ACC112 (cell line): ENCODE results near the gene SACS.

Source experiments
- H2AFZ ChIP-seq: fragments of 200-600 bp; sonication (generic); one replicate; pipeline ENCODE4 v1.6.0; 2017; ENCODE audit warnings: antibody characterized with exemption, low read length; ENCODE audit not compliant: unreplicated experiment
- H3K27ac ChIP-seq: fragments of 200-600 bp; sonication (generic); 2 replicates; pipeline ENCODE4 v1.5.1; 2014; ENCODE audit warnings: low read depth, mild to moderate bottlenecking, antibody characterized with exemption, low read length, moderate library complexity
- H3K27me3 ChIP-seq: fragments of 200-600 bp; sonication (generic); 2 replicates; pipeline ENCODE4 v1.6.1; 2014; ENCODE audit warnings: mild to moderate bottlenecking, antibody characterized with exemption, low read length, moderate library complexity, mixed read lengths; ENCODE audit not compliant: insufficient read depth
- H3K36me3 ChIP-seq: fragments of 200-600 bp; sonication (generic); 2 replicates; pipeline ENCODE4 v1.6.1; 2016; ENCODE audit warnings: mild to moderate bottlenecking, antibody characterized with exemption, low read length, moderate library complexity, mixed read lengths; ENCODE audit not compliant: insufficient read depth
- H3K4me1 ChIP-seq: fragments of 200-600 bp; sonication (generic); one replicate; pipeline ENCODE4 v1.6.1; 2016; ENCODE audit warnings: low read length, mixed read lengths; ENCODE audit not compliant: insufficient read depth, unreplicated experiment, control insufficient read depth
- H3K4me3 ChIP-seq: fragments of 200-600 bp; sonication (generic); 2 replicates; pipeline ENCODE4 v1.5.1; 2014; ENCODE audit warnings: mild to moderate bottlenecking, low read depth, low read length
- H3K79me2 ChIP-seq: fragments of 200-600 bp; sonication (generic); one replicate; pipeline ENCODE4 v1.6.0; 2016; ENCODE audit warnings: low read length; ENCODE audit not compliant: control insufficient read depth, unreplicated experiment, insufficient read depth

SACS gene, protein sequence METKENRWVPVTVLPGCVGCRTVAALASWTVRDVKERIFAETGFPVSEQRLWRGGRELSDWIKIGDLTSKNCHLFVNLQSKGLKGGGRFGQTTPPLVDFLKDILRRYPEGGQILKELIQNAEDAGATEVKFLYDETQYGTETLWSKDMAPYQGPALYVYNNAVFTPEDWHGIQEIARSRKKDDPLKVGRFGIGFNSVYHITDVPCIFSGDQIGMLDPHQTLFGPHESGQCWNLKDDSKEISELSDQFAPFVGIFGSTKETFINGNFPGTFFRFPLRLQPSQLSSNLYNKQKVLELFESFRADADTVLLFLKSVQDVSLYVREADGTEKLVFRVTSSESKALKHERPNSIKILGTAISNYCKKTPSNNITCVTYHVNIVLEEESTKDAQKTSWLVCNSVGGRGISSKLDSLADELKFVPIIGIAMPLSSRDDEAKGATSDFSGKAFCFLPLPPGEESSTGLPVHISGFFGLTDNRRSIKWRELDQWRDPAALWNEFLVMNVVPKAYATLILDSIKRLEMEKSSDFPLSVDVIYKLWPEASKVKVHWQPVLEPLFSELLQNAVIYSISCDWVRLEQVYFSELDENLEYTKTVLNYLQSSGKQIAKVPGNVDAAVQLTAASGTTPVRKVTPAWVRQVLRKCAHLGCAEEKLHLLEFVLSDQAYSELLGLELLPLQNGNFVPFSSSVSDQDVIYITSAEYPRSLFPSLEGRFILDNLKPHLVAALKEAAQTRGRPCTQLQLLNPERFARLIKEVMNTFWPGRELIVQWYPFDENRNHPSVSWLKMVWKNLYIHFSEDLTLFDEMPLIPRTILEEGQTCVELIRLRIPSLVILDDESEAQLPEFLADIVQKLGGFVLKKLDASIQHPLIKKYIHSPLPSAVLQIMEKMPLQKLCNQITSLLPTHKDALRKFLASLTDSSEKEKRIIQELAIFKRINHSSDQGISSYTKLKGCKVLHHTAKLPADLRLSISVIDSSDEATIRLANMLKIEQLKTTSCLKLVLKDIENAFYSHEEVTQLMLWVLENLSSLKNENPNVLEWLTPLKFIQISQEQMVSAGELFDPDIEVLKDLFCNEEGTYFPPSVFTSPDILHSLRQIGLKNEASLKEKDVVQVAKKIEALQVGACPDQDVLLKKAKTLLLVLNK (N-terminal part only)

DNA sequence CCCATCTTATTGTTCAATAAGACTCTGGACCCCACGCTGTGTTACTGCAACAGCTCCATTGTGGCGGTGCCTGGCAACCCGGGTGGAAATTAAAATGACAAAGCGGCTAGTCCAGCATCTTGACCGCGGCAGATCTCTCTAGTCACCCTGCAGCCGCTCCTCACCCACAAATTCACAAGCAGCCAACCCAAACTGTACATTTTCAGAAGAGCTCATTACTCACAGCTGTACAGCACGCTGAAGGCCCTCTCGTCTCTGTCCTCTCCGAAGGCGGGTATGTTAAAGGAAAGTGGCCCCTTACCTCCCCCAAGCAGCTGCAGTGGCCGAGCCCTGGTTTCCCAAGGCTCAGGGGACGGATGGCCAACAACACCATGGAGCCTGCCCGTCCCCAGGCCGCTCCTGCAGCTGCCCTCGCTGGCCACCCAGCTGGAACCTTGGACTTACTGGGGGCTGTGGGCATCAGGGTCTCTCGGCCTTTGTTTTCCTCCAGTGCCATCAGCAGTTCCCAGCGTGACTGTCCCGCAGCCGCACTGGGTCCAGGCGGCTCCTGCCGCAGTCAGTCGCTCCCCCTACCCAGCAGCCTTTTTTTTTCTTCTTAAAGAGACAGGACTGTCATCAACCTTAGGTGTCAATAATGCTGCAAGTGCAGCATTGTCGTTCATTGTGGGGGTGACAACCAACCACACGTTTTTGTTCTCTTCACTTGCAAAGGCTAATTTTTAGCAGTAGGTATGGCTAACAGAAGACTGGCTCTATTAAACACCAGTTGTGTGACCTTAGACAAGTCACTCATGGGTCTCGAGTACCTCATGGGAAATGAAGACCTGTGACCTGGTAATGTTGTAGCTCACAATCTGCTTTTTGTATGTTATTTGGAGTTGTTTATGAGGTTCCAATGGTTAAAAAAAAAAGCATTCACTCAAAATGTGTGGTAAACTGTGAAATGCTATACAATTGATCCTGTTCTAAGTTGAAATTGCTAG is at the start of gene SACS:
TSS of gene SACS (minus strand) at position 532 of the 983 bp plus-strand sequence. CDS start 22,463 bp downstream, outside the sequence.
- Histone ChIP-seq H3K27me3 (no peaks in the 10 kb centered on the region), H3K4me3 (peak within 1 kb of the TSS; percentile 76), H2AFZ (peak within 1 kb of the TSS; percentile 24), H3K4me1 (no peaks in the 10 kb centered on the region), H3K27ac (no peak within 1 kb of the TSS), H3K36me3 (no peaks in the 10 kb centered on the region), H3K79me2 (no peaks in the 10 kb centered on the region)

DNA sequence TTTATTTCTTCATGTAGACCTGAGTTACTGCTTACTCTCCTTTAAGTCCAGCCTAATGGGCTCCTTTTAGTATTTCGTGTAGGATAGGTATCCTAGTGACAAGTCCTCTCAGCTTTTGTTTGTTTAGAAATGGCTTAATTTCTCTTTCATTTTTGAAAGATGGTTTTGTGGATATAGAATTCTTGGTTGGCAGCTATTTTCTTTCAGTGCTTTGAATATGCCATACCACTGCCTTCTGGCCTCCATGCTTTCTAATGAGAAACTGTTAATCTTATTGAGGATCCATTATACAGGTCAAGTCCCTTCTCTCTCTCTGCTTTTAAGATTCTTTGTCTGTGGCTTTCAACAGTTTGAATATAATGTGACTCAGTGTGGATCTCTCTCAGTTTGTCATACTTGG is 46.8 kb upstream of the SACS start:
- Histone ChIP-seq H3K27ac (no peak overlapping the region), H3K36me3 (no peaks in the 10 kb centered on the region), H2AFZ (no peak overlapping the region), H3K27me3 (no peaks in the 10 kb centered on the region), H3K4me3 (no peak overlapping the region), H3K4me1 (no peaks in the 10 kb centered on the region), H3K79me2 (no peaks in the 10 kb centered on the region)

DNA sequence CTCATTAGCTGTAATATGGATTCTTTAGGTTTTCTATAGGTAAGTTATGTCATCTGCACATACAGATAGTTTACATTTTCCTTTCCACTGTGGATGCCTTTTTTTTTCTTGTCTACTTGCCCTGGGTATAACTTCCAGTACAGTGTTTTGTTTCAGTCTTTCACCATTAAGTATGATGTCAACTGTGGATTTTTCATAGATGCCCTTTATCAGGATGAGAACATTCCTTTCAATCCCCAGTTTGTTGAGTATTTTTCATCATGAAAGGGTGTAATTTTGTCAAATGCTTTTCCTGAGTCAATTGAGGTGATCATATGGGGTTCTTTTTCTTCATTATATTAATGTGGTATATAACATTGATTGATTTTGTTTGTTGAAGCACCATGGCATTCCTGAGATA is 43.6 kb upstream of the SACS start:
- Histone ChIP-seq H2AFZ (no peak overlapping the region), H3K27ac (no peak overlapping the region), H3K79me2 (no peaks in the 10 kb centered on the region), H3K27me3 (no peaks in the 10 kb centered on the region), H3K4me3 (no peak overlapping the region), H3K4me1 (no peaks in the 10 kb centered on the region), H3K36me3 (no peaks in the 10 kb centered on the region)

DNA sequence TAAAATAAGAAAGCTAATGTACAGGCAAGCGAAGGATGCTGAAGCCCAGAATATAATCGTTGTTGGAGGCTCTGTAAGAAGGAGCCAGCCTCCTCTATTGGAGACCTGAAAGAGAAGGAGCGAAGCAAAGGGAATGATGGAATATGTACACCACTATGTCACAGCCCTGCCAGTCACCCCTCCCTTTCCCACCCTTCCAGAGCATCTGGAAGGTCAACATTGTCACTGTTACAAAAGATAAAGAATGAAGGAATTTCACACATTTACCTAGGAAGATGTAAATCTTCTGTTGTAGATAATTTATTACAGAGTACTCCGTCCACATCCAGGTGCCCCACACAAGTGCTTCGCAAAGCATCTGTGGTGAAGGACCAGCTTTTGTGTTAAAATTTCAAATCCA is 39.7 kb upstream of the SACS start:
- Histone ChIP-seq H3K4me1 (no peaks in the 10 kb centered on the region), H3K4me3 (no peak overlapping the region), H3K36me3 (no peaks in the 10 kb centered on the region), H3K27me3 (no peaks in the 10 kb centered on the region), H3K27ac (no peak overlapping the region), H2AFZ (no peak overlapping the region), H3K79me2 (no peaks in the 10 kb centered on the region)

DNA sequence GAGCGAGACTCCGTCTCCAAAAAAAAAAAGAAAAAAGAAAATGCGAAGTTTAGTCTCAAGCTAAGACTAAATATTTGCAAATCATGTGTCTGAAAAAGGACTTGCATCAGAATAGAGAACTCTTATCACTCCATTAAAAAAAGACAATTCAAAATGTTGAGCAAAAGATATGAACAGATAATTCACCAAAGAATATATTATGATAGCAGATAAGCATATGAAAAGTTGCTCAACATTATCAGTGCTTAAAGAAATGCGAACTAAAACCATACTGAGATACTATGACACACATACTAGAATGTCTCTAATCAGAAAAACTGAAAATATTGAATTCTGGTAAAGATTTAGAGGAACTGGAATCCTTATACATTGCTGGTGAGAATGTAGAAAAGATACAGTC is 38.7 kb upstream of the SACS start:
- H3K36me3 ChIP-seq: no peaks in the 10 kb centered on the region
- no peak overlapping the region for H2AFZ ChIP-seq
- H3K27ac ChIP-seq: no peak overlapping the region
- no peaks in the 10 kb centered on the region for H3K79me2 ChIP-seq
- peaks cover 5% of the 10 kb centered on the region for H3K4me1 ChIP-seq
- H3K4me3 ChIP-seq: no peak overlapping the region
- no peaks in the 10 kb centered on the region for H3K27me3 ChIP-seq

DNA sequence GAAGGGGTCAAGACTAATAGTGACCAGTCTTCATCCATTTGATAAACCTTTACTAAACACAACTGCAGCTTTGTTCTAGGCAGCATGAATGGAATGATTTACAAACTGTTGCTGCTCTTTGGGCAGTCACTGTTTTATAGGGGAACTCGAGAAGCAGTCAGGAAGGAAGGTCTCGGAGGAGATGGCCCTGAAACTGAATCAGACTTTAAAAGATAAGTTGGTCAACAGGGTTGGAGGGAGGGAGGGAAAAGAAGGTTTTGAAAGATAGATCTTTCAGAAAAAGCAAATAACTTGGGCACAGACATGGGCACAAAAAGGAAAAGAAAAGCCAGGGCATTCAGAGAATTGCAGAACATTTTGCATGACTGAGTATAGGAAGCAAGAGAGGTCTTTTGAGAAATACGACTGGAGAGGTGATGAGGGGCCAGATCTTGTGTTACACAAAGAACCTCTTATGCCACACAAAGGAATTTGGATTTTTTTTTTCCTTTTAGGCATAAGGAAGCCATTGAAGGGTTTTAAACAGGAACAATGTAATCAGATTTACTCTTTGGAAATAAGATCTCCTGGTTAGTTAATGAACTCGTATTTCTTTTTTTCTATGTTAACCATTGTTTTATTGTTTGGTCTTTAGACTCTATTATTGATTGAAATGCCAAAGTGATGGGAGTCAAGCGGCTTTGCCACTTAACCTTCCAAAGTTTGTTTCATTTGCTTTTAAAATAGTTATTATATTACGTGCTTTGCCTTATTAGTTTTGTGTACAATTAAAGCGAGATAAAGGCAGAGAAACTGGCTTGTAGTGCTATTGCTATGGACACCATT is 37.5 kb upstream of the SACS start:
- Histone ChIP-seq H3K27ac (no peak overlapping the region), H3K79me2 (no peaks in the 10 kb centered on the region), H2AFZ (no peak overlapping the region), H3K36me3 (no peaks in the 10 kb centered on the region), H3K4me3 (no peak overlapping the region), H3K27me3 (no peaks in the 10 kb centered on the region), H3K4me1 (peaks cover 8% of the 10 kb centered on the region)

DNA sequence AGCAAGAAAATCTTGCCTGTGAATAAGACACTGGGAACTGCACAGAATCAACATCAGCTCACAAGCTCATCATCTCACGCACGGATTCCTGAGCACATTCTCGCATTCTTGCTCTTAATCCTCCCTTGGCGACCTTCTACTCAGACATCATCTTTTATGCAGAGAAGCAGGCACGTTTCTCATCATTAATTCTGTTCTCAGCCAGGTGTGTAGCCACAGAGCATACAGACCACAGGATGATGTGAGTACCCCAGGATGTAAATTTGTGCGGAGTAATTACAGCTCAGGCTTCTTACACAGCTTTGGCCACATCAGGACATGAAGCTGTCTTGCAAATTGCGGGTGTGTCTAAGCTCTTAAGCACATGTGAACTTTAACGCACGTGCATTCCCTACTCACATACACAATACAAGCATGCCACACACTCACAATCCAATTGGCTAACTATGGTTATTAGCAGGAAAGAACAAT is 36.5 kb upstream of the SACS start:
- no peak overlapping the region for H2AFZ ChIP-seq
- H3K36me3 ChIP-seq: no peaks in the 10 kb centered on the region
- H3K79me2 ChIP-seq: no peaks in the 10 kb centered on the region
- H3K27ac ChIP-seq: no peak overlapping the region
- H3K4me3 ChIP-seq: no peak overlapping the region
- H3K27me3 ChIP-seq: no peaks in the 10 kb centered on the region
- peaks cover 11% of the 10 kb centered on the region for H3K4me1 ChIP-seq

DNA sequence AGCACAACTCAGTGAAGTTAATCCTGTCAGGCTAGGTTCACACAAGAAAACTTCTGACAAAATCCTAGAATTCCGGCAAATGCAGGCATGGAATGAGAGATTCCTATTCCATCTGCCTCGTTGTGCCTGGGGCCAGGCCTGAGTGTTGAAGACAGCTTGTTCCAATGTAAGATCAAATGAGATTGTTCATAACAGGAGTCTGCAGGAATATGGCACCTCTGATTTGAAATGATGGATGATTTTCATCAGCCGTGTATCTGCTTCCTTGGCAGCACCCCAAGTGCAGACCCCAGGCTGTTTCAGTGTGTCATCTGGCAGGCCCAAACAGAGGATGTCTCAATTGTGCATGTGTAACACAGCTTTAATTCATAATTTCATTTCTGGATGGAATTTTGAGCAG is 35.3 kb upstream of the SACS start:
- H3K79me2 ChIP-seq: no peaks in the 10 kb centered on the region
- H3K4me1 ChIP-seq: peaks cover 11% of the 10 kb centered on the region
- no peak overlapping the region for H2AFZ ChIP-seq
- no peaks in the 10 kb centered on the region for H3K36me3 ChIP-seq
- H3K4me3 ChIP-seq: no peak overlapping the region
- no peaks in the 10 kb centered on the region for H3K27me3 ChIP-seq
- no peak overlapping the region for H3K27ac ChIP-seq

DNA sequence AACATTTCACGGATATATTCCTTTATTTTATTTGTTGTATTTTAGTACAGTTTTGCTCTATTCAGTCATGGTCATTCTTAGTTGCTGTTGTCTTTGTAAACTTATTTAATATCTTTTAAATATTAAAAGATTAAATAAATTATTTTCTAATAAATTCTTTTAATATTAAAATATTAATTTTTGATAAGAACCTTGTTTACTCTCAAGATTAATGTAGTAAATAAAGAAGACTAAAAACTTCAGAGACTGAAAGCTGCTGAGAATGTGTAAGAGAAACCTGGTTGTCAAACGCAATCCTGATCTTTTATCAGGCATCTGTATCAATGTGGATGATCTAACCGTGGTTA is 34.4 kb upstream of the SACS start:
- H2AFZ ChIP-seq: no peak overlapping the region
- H3K79me2 ChIP-seq: no peaks in the 10 kb centered on the region
- no peak overlapping the region for H3K27ac ChIP-seq
- H3K27me3 ChIP-seq: no peaks in the 10 kb centered on the region
- H3K4me3 ChIP-seq: no peak overlapping the region
- H3K4me1 ChIP-seq: peaks cover 11% of the 10 kb centered on the region
- no peaks in the 10 kb centered on the region for H3K36me3 ChIP-seq
